Lung (tissue), 12 donors: ENCODE results near the gene NR2F1-AS1. TPM values are rescaled to one million over a fixed set of nuclear protein-coding genes. Genes with fewer than 3 reads are reported as not detected.
A peak's percentile ranks its signal among the peaks of the same experiment; 100 is the strongest.

Source experiments
- ATAC-seq: fragments of 200-7000 bp; cut with Tn5 transposase; one replicate; pipeline ENCODE4 v1.9.1; 2020; ENCODE audit warnings: moderate number of reproducible peaks; ENCODE audit not compliant: insufficient read depth, low FRiP score
- DNase-seq, 3 donors: peaks; one replicate each; pipeline ENCODE4 v3.0.0-alpha.2; 2013 to 2017
- H3K27ac ChIP-seq, 2 donors: one replicate each; pipeline ENCODE4 v1.5.1; 2013; ENCODE audit warnings: mild to moderate bottlenecking in 2 of 2, moderate library complexity in 2 of 2, control low read depth in 1 of 2, inconsistent platforms in 1 of 2, low read depth in 1 of 2, low read length in 1 of 2
- H3K27me3 ChIP-seq, 3 donors: one replicate each; pipeline ENCODE4 v1.5.1; 2013; ENCODE audit warnings: low read length in 2 of 3; ENCODE audit not compliant: control insufficient read depth in 3 of 3, insufficient read depth in 3 of 3
- H3K36me3 ChIP-seq, 4 donors: one replicate each; pipeline ENCODE4 v1.5.1; 2013; ENCODE audit warnings: low read length in 4 of 4, mild to moderate bottlenecking in 1 of 4, moderate library complexity in 1 of 4; ENCODE audit not compliant: control insufficient read depth in 4 of 4, insufficient read depth in 4 of 4
- H3K4me1 ChIP-seq, 5 donors: one replicate each; pipeline ENCODE4 v1.5.1; 2013; ENCODE audit warnings: low read length in 5 of 5, mild to moderate bottlenecking in 2 of 5, moderate library complexity in 1 of 5; ENCODE audit not compliant: control insufficient read depth in 5 of 5, insufficient read depth in 5 of 5
- H3K4me3 ChIP-seq: one replicate; pipeline ENCODE4 v1.5.1; 2013; ENCODE audit warnings: mild to moderate bottlenecking, control low read depth, moderate library complexity
- H3K9ac ChIP-seq, 2 donors: one replicate each; pipeline ENCODE4 v1.5.1; 2013; ENCODE audit warnings: low read length in 2 of 2, control low read depth in 1 of 2; ENCODE audit not compliant: insufficient read depth in 1 of 2
- H3K9me3 ChIP-seq, 4 donors: one replicate each; pipeline ENCODE4 v1.5.1; 2013; ENCODE audit warnings: low read length in 3 of 4, mild to moderate bottlenecking in 1 of 4, moderate library complexity in 1 of 4; ENCODE audit not compliant: control insufficient read depth in 4 of 4, insufficient read depth in 3 of 4
- CTCF ChIP-seq: IDR thresholded peaks from 2 replicates; pipeline ENCODE4 v1.5.1; 2012; ENCODE audit warnings: mild to moderate bottlenecking; ENCODE audit errors: control extremely low read depth, extremely low read depth
- WGBS, 2 donors: extraction: QIAGEN DNeasy Blood & Tissue Kit; methylation state at CpG; one replicate each; pipeline ENCODE4 v1.1.7; 2013; 5-methylcytosine and 5-hydroxymethylcytosine counted together
- polyA plus RNA-seq, 2 donors: library from polyadenylated mRNA; stranded (reverse); fragments of 200-250 nt; gene quantifications; one replicate each; pipeline ENCODE4 v1.2.1, GENCODE V29; 2013
- total RNA-seq, 2 donors: library from RNA; depleted of rRNA in 1 of 2; stranded (reverse); fragments of >200 nt in 1 of 2; gene quantifications; one replicate each; pipeline ENCODE4 v1.2.1, GENCODE V29; 2014 to 2021
- donor health status: control.
- donor health status: control.
- donor health status: Bipolar disorder and iron deficiency.
- donor health status: healthy.
- donor health status: DM: yes; HTN: yes; CAD: no.

The NR2F1-AS1 gene
- total and polyA plus RNA-seq, 4 donors = 3.6 to 50.0 (median 10.9) TPM

DNA sequence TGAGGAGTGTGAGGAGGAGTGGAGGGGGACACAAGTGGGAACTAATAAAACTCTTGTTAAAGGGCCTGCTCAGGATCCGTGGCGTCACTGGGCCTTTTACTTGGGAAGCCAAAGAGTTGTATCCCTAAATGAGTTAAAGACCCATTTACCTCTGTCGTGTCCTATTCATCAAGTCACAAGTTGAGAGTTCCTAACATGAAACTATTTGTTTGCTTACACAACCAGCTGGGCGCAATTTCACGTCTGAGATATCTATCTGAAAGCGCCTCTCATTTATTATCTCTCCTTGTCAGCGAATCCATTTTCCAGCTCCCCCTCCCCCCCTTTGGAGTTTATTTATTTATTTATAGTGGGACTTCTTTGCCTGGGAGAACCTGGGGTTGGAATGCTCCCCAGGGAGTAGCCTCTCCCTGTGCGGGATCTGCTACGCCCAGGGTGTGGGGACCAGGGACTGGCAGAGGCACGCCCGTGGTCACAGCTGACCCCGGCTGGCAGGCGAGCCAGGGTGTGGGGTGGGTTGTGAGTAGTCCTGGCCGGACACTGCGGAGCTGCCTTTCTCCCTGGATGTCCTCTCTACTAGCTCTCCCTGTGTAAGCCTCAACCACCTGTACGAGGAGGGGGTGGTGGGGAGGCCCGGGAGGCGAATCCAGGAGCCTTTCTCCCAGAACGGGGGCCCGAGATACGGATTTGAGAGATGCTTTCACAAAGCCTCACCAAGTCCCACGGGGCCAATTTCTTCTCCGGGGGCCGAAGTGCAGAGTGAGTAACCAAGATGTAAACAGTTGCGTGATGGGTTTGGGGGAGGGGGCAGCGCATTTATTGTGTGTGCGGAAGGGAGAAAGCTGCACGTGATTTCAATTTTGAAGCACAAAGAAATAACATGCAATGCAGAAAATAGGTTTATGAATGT is 17.3 kb upstream of the NR2F1-AS1 start:
- 17 to 24% methylated on average over 28 of the region's 28 CpGs for WGBS, 2 donors
- Histone ChIP-seq H3K4me1 (peaks cover 0 to 89% (median 12%) of the 10 kb centered on the region in 5 donors), H3K9ac (peak overlapping the region in 1 of 2 donors; percentile 89), H3K27ac (peak overlapping the region in 1 of 2 donors; percentile 5), H3K9me3 (peaks cover 0 to 18% (median 0%) of the 10 kb centered on the region in 4 donors), H3K27me3 (peaks cover 0 to 81% (median 12%) of the 10 kb centered on the region in 3 donors), H3K4me3 (no peak overlapping the region), H3K36me3 (peaks cover 0 to 19% (median 3%) of the 10 kb centered on the region in 4 donors)
- no peak for TF ChIP-seq CTCF
- peak; percentile 29 to 65 (median 55) for DNase-seq
- no peak for ATAC-seq

- H3K4me1 ChIP-seq = peaks cover 0 to 86% (median 12%) of the 10 kb centered on the region in 5 donors
- ATAC-seq (peak; percentile 56), DNase-seq (peak; percentile 13 to 23 (median 20))
- peaks cover 0 to 89% (median 12%) of the 10 kb centered on the region in 3 donors for H3K27me3 ChIP-seq
- no peak overlapping the region for H3K4me3 ChIP-seq
- no peak overlapping the region for H3K9ac ChIP-seq
- peaks cover 0 to 24% (median 6%) of the 10 kb centered on the region in 4 donors for H3K36me3 ChIP-seq
- H3K9me3 ChIP-seq = peaks cover 0 to 16% (median 0%) of the 10 kb centered on the region in 4 donors
- no peak overlapping the region for H3K27ac ChIP-seq
- 11 to 26% methylated on average over 40 of the region's 40 CpGs for WGBS, 2 donors
- TF ChIP-seq CTCF = no peak
These were observed 15.9 kb upstream of the NR2F1-AS1 start for GRCh38 chr5:93596676-93597490.

DNA sequence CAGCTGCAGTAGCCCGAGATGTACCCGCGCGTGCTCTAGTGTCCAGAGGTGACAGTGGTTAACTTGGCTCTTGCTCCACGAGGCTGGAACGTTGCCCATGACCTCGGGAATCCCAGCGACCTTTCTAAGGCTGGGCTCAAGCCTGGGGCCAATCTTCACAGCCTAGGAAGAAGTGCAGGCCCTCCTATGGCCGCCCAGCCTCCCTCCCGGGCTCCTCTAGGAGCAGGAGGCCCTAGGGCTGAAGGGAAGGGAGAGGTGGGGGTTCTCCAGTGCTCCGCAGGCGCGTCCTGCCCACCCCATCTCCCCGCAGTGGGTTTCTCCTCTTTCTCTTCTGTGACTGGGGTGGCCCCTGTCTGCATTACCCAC is 15.3 kb upstream of the NR2F1-AS1 start:
- WGBS, 2 donors = 10 to 31% methylated on average over 14 of the region's 14 CpGs
- Histone ChIP-seq H3K27me3 (peaks cover 0 to 85% (median 12%) of the 10 kb centered on the region in 3 donors), H3K4me3 (no peak overlapping the region), H3K36me3 (peaks cover 0 to 30% (median 6%) of the 10 kb centered on the region in 4 donors), H3K9me3 (peaks cover 0 to 16% (median 0%) of the 10 kb centered on the region in 4 donors), H3K27ac (no peak overlapping the region), H3K4me1 (peaks cover 0 to 86% (median 12%) of the 10 kb centered on the region in 5 donors), H3K9ac (no peak overlapping the region)
- ATAC-seq (no peak), DNase-seq (peak in 2 of 3 donors; percentile 27 to 29)
- no peak for TF ChIP-seq CTCF
